Natural killer cell (primary cell): ENCODE data around the gene DNALI1. TPM values are rescaled to one million over a fixed set of nuclear protein-coding genes. Genes with fewer than 3 reads are reported as not detected.
"Not testable (repeated sequence)": the region's sequence is repeated elsewhere in the genome, so short reads cannot be mapped to it uniquely, and the experiment has no call there.

Experiments used
- ATAC-seq, 3 donors: fragments of 150-1000 bp in 2 of 3; fragments of 200-7000 bp in 1 of 3; cut with Tn5 transposase; 1 replicate in 1 of 3; 2 replicates in 2 of 3; pipeline ENCODE4 v1.10.0; 2021; ENCODE audit warnings: mild to moderate bottlenecking in 2 of 3, moderate library complexity in 2 of 3
- DNase-seq, 2 donors: peaks; one replicate each; pipeline versions ENCODE4 v3.0.0 to v3.0.0-alpha.2; 2013 to 2021; ENCODE audit warnings: mixed read lengths in 1 of 2
- H3K27ac ChIP-seq: one replicate; pipeline ENCODE4 v1.5.1; 2013; ENCODE audit warnings: mild to moderate bottlenecking, low read length
- H3K27me3 ChIP-seq: one replicate; pipeline ENCODE4 v1.6.1; 2013; ENCODE audit warnings: low read length; ENCODE audit not compliant: control insufficient read depth, insufficient read depth
- H3K36me3 ChIP-seq: one replicate; pipeline ENCODE4 v1.6.1; 2013; ENCODE audit warnings: low read length; ENCODE audit not compliant: control insufficient read depth, insufficient read depth
- H3K4me1 ChIP-seq: one replicate; pipeline ENCODE4 v1.6.1; 2013; ENCODE audit warnings: low read length; ENCODE audit not compliant: control insufficient read depth, insufficient read depth
- H3K4me3 ChIP-seq: one replicate; pipeline ENCODE4 v1.5.1; 2013; ENCODE audit warnings: low read length
- H3K9me3 ChIP-seq: one replicate; pipeline ENCODE4 v1.6.1; 2013; ENCODE audit warnings: low read length; ENCODE audit not compliant: control insufficient read depth, insufficient read depth
- H3K27ac Mint-ChIP-seq, 2 donors: one replicate each; pipeline ENCODE4 v1.8.0; 2022; ENCODE audit warnings: mild to moderate bottlenecking in 2 of 2, mixed read lengths in 2 of 2, moderate library complexity in 1 of 2
- H3K27me3 Mint-ChIP-seq, 2 donors: one replicate each; pipeline ENCODE4 v1.8.0; 2022; ENCODE audit warnings: low read depth in 2 of 2, mixed read lengths in 2 of 2
- H3K36me3 Mint-ChIP-seq: one replicate; pipeline ENCODE4 v1.8.0; 2022; ENCODE audit warnings: mixed read lengths
- H3K4me1 Mint-ChIP-seq, 2 donors: one replicate each; pipeline ENCODE4 v1.8.0; 2022; ENCODE audit warnings: mixed read lengths in 2 of 2
- H3K4me3 Mint-ChIP-seq: one replicate; pipeline ENCODE4 v1.8.0; 2022; ENCODE audit warnings: mild to moderate bottlenecking, moderate library complexity, mixed read lengths
- H3K9me3 Mint-ChIP-seq, 2 donors: one replicate each; pipeline ENCODE4 v1.8.0; 2022; ENCODE audit warnings: mixed read lengths in 2 of 2
- CTCF ChIP-seq: fragments of 200-600 bp; IDR thresholded peaks from one replicate; pipeline ENCODE4 v1.8.0; 2022; ENCODE audit warnings: antibody characterized with exemption
- WGBS: methylation state at CpG from one replicate; pipeline ENCODE4 v1.1.7; 2013; ENCODE audit warnings: missing lambda C conversion rate; ENCODE audit not compliant: insufficient coverage; 5-methylcytosine and 5-hydroxymethylcytosine counted together
- intact Hi-C: fragments of 100-400 bp; cut with micrococcal nuclease; formaldehyde crosslinking; loops from one replicate; pipeline ENCODE4 v1.14.2; 2022
- total RNA-seq, 4 donors: library from RNA; stranded (reverse); fragments of 120-200 nt in 1 of 4; gene quantifications; one replicate each; pipeline versions ENCODE4 v1.2.3 to v1.2.4, GENCODE V29; 2013 to 2022

The DNALI1 gene
- total RNA-seq, 3 donors from 2014 or later (not counting 1 experiment from before 2014, with no cell fraction given), result 0.09 TPM; not detected in 2

DNA sequence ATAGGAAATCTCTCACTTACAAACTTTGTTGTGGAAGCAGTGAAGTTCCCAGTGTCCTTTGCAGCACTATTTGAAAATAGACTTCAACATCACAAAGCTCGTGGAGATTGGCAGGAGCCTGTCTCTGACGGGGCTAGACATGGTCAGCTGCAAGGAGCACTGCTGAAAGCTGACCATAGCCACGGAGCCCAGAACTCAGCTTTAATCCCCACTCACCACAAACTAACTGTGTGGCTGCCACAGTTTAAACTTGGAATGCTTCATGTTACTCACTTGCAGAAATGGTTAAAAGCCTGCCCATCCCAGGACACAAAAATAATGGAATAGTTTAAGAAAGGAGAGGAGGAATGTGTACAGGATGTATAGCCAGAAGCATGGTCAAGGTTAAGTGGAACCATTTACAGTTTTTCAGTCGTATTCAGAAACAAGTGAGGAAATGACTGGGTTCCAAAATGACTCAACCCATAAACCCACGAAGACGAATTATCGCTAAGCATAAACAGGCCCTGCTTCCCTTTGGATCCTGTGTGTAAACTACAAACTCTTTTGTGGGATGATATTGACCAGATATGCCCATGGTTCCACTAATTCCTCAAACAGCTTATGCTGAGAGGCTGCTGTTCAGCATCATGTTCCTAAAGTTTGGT, 18.2 kb downstream of the DNALI1 start:
- no peak overlapping the region for H3K27ac ChIP-seq
- DNase-seq (no peak), ATAC-seq (no peak)
- no peak for TF ChIP-seq CTCF
- Mint-ChIP-seq H3K4me1 (no peaks in the 10 kb centered on the region), H3K27ac (no peak overlapping the region), H3K27me3 (no peaks in the 10 kb centered on the region), H3K4me3 (no peak overlapping the region), H3K9me3 (no peaks in the 10 kb centered on the region), H3K36me3 (peaks cover 41% of the 10 kb centered on the region)
- intact Hi-C loops, result no loop called here
- no peaks in the 10 kb centered on the region for H3K27me3 ChIP-seq
- no peak overlapping the region for H3K4me3 ChIP-seq
- WGBS, result 87% methylated on average over 7 of the region's 7 CpGs
- H3K36me3 ChIP-seq, result peaks cover 73% of the 10 kb centered on the region
- H3K9me3 ChIP-seq, result no peaks in the 10 kb centered on the region
- H3K4me1 ChIP-seq, result no peaks in the 10 kb centered on the region

DNA sequence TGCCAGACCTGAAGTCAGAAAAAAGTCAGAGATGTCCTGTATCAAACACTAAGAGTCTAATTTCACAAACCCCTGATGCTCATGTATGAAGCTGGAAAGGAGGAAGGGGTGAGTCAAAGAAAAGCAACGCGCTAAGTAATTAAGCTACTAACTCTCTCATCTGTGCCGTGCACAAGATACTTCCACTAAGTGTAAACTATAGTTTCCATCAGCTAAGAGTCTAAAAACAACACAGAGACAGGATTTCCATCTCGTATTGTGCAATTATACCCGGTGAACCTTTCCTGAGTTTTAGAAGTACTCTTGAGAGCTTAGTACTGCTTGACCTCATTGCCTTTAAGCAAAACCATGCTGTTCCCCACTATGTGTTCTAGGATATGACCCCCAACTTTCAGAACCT, 19.0 kb downstream of the DNALI1 start:
- no peak overlapping the region for H3K27ac Mint-ChIP-seq
- Histone ChIP-seq H3K27me3 (no peaks in the 10 kb centered on the region), H3K9me3 (no peaks in the 10 kb centered on the region), H3K27ac (no peak overlapping the region), H3K36me3 (peaks cover 77% of the 10 kb centered on the region), H3K4me3 (no peak overlapping the region), H3K4me1 (no peaks in the 10 kb centered on the region)
- ATAC-seq (no peak), DNase-seq (no peak)
- no peak overlapping the region for H3K4me3 Mint-ChIP-seq
- 92% methylated on average over 5 of the region's 5 CpGs for WGBS
- no peaks in the 10 kb centered on the region for H3K4me1 Mint-ChIP-seq
- H3K27me3 Mint-ChIP-seq, result no peaks in the 10 kb centered on the region
- TF ChIP-seq CTCF, result no peak
- peaks cover 48% of the 10 kb centered on the region for H3K36me3 Mint-ChIP-seq
- intact Hi-C loops, result no loop called here
- no peaks in the 10 kb centered on the region for H3K9me3 Mint-ChIP-seq

DNA sequence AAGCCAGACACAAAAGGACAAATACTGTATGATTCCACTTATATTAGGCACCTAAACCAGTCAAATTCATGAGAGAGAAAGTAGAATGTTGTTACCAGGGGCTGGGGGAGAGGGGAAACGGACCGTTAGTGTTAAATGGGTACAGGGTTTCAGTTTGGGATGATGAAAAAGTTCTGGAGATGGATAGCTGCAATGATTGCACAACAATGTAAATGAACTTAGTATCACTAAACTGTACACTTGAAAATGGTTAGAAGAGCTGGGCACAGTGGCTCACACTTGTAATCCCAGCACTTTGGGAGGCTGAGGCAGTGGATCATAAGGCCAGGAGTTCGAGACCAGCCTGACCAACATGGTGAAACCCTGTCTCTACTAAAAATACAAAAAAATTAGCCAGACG, 27.8 kb downstream of the DNALI1 start:
- H3K27me3 ChIP-seq, intact Hi-C loops, H3K27ac Mint-ChIP-seq, H3K9me3 Mint-ChIP-seq, H3K4me1 ChIP-seq, H3K4me1 Mint-ChIP-seq, H3K27ac ChIP-seq, H3K9me3 ChIP-seq, DNase-seq, H3K27me3 Mint-ChIP-seq, ATAC-seq, H3K4me3 Mint-ChIP-seq, H3K4me3 ChIP-seq: not testable (repeated sequence)
- peaks cover 77% of the 10 kb centered on the region for H3K36me3 ChIP-seq
- H3K36me3 Mint-ChIP-seq, result peaks cover 47% of the 10 kb centered on the region
- WGBS, result 86% methylated on average over 4 of the region's 4 CpGs

DNA sequence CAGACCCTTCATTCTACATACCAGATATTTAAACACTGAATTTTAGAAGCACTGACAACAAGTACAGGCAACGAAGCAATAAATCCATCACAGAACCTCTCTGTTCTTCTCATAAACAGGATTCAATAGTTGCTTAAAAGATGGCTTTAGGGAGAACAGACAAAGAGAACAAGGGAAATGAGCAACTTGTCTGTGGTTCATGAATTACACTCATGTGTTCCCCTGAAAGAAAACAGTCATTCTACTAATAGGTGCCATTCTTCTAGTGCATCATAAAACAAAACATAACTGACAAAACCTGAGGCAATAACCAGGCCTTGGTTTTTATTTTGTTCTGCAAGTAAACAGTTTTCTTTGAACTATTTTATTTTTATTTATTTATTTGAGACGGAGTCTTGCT, 32.2 kb downstream of the DNALI1 start:
- Histone ChIP-seq H3K4me1 (peaks cover under 1% of the 10 kb centered on the region), H3K4me3 (no peak overlapping the region), H3K27ac (no peak overlapping the region), H3K36me3 (peaks cover 68% of the 10 kb centered on the region), H3K27me3 (no peaks in the 10 kb centered on the region), H3K9me3 (no peaks in the 10 kb centered on the region)
- no peak for DNase-seq
- no peak for ATAC-seq
- peaks cover 28% of the 10 kb centered on the region for H3K36me3 Mint-ChIP-seq
- 100% methylated on average over 1 of the region's 2 CpGs for WGBS
- H3K9me3 Mint-ChIP-seq, result no peaks in the 10 kb centered on the region
- TF ChIP-seq CTCF, result no peak
- H3K27ac Mint-ChIP-seq, result no peak overlapping the region
- H3K27me3 Mint-ChIP-seq, result no peaks in the 10 kb centered on the region
- H3K4me3 Mint-ChIP-seq, result no peak overlapping the region
- peaks cover 0 to 4% of the 10 kb centered on the region in 2 donors for H3K4me1 Mint-ChIP-seq
- intact Hi-C loops, result no loop called here
